Astrocyte (in vitro differentiated cells and primary cell): Measurements from ENCODE around the gene CFAP99. TPM values are rescaled to one million over a fixed set of nuclear protein-coding genes. Genes with fewer than 3 reads are reported as not detected.

Experiments
- DNase-seq: peaks from one replicate; pipeline ENCODE4 v3.0.0-alpha.2; 2010; ENCODE audit warnings: low read depth
- FAIRE-seq: peaks from 2 replicates; lab custom pipeline; 2011; peaks lifted over from hg19 to GRCh38; lab: Jason Lieb, UNC
- H2AFZ ChIP-seq: 2 replicates; pipeline ENCODE4 v1.6.0; 2012; ENCODE audit warnings: low read depth, low read length, inconsistent platforms
- H3K27ac ChIP-seq: 2 replicates; pipeline ENCODE4 v1.5.1; 2011; ENCODE audit warnings: low read depth, low read length, inconsistent platforms
- H3K27me3 ChIP-seq: 2 replicates; pipeline ENCODE4 v1.6.0; 2011; ENCODE audit warnings: low read length, inconsistent platforms; ENCODE audit not compliant: insufficient read depth
- H3K36me3 ChIP-seq: 2 replicates; pipeline ENCODE4 v1.5.1; 2011; ENCODE audit warnings: low read length, inconsistent platforms; ENCODE audit not compliant: insufficient read depth
- H3K4me1 ChIP-seq: 2 replicates; pipeline ENCODE4 v1.5.1; 2011; ENCODE audit warnings: low read length, inconsistent platforms; ENCODE audit not compliant: insufficient read depth
- H3K4me2 ChIP-seq: 2 replicates; pipeline ENCODE4 v1.6.0; 2012; ENCODE audit warnings: low read length, inconsistent platforms
- H3K4me3 ChIP-seq: 2 replicates; pipeline ENCODE4 v1.5.1; 2011; ENCODE audit warnings: low read depth, mild to moderate bottlenecking, low read length, inconsistent platforms; ENCODE audit not compliant: insufficient read depth
- H3K79me2 ChIP-seq: 2 replicates; pipeline ENCODE4 v1.6.0; 2012; ENCODE audit warnings: mild to moderate bottlenecking, low read length, inconsistent platforms; ENCODE audit not compliant: insufficient read depth
- H3K9ac ChIP-seq: 2 replicates; pipeline ENCODE4 v1.6.0; 2012; ENCODE audit warnings: mild to moderate bottlenecking, low read length, inconsistent platforms
- H3K9me3 ChIP-seq: 2 replicates; pipeline ENCODE4 v1.5.1; 2012; ENCODE audit warnings: low read depth, mild to moderate bottlenecking, low read length, inconsistent platforms; ENCODE audit not compliant: insufficient read depth
- H4K20me1 ChIP-seq: 2 replicates; pipeline ENCODE4 v1.6.0; 2012; ENCODE audit warnings: low read length, inconsistent platforms; ENCODE audit not compliant: insufficient read depth
- H3K27ac Mint-ChIP-seq: one replicate; pipeline ENCODE4 v1.8.0; 2021; ENCODE audit warnings: mild to moderate bottlenecking, mixed read lengths; ENCODE audit not compliant: unreplicated experiment
- H3K27me3 Mint-ChIP-seq: one replicate; pipeline ENCODE4 v1.8.0; 2021; ENCODE audit warnings: low read depth, mixed read lengths; ENCODE audit not compliant: unreplicated experiment
- H3K36me3 Mint-ChIP-seq: one replicate; pipeline ENCODE4 v1.8.0; 2021; ENCODE audit warnings: low read depth, mixed read lengths; ENCODE audit not compliant: unreplicated experiment
- H3K4me1 Mint-ChIP-seq: one replicate; pipeline ENCODE4 v1.8.0; 2021; ENCODE audit warnings: low read depth, mixed read lengths; ENCODE audit not compliant: unreplicated experiment
- H3K4me3 Mint-ChIP-seq: one replicate; pipeline ENCODE4 v1.8.0; 2021; ENCODE audit warnings: mild to moderate bottlenecking, moderate library complexity, mixed read lengths; ENCODE audit not compliant: unreplicated experiment
- H3K9me3 Mint-ChIP-seq: one replicate; pipeline ENCODE4 v1.8.0; 2021; ENCODE audit warnings: mild to moderate bottlenecking, mixed read lengths; ENCODE audit not compliant: unreplicated experiment
- CTCF ChIP-seq: IDR thresholded peaks from 2 replicates; pipeline ENCODE4 v1.5.1; 2011; ENCODE audit warnings: low read depth, mild to moderate bottlenecking, inconsistent platforms, low read length, moderate library complexity; ENCODE audit not compliant: insufficient read depth
- EZH2 ChIP-seq: IDR thresholded peaks from 2 replicates; pipeline ENCODE4 v1.6.1; 2012; ENCODE audit warnings: mild to moderate bottlenecking, low read length, inconsistent platforms; ENCODE audit not compliant: insufficient read depth
- total RNA-seq: library from RNA; stranded (reverse); gene quantifications from 2 replicates; pipeline ENCODE4 v1.2.1, GENCODE V29; 2021

Gene CFAP99
- total RNA-seq, 1 donor from 2014 or later: not detected

GRCh38 chr4:2421928-2422327, 3.2 kb downstream of the CFAP99 start:
- Histone ChIP-seq H2AFZ (no peak overlapping the region), H3K4me2 (no peak overlapping the region), H3K27me3 (peaks cover 39% of the 10 kb centered on the region), H3K36me3 (no peaks in the 10 kb centered on the region), H3K9ac (no peak overlapping the region), H3K4me3 (no peak overlapping the region), H3K4me1 (peaks cover 10% of the 10 kb centered on the region), H3K9me3 (no peaks in the 10 kb centered on the region), H3K79me2 (no peaks in the 10 kb centered on the region), H3K27ac (no peak overlapping the region), H4K20me1 (peaks cover 6% of the 10 kb centered on the region)
- Mint-ChIP-seq H3K4me1 (peaks cover 3% of the 10 kb centered on the region), H3K27me3 (peaks cover 62% of the 10 kb centered on the region), H3K9me3 (peaks cover 10% of the 10 kb centered on the region), H3K27ac (no peak overlapping the region), H3K4me3 (no peak overlapping the region), H3K36me3 (no peaks in the 10 kb centered on the region)
- no peak for TF ChIP-seq CTCF
- no peak for TF ChIP-seq EZH2
- no peak for FAIRE-seq
- no peak for DNase-seq

- peaks cover 10% of the 10 kb centered on the region for H3K9me3 Mint-ChIP-seq
- Histone ChIP-seq H3K36me3 (no peaks in the 10 kb centered on the region), H3K27ac (no peak overlapping the region), H3K4me2 (no peak overlapping the region), H3K79me2 (no peaks in the 10 kb centered on the region), H3K9me3 (no peaks in the 10 kb centered on the region), H4K20me1 (no peaks in the 10 kb centered on the region), H3K4me1 (peaks cover 8% of the 10 kb centered on the region), H2AFZ (no peak overlapping the region), H3K27me3 (peaks cover 31% of the 10 kb centered on the region), H3K9ac (no peak overlapping the region), H3K4me3 (no peak overlapping the region)
- peaks cover 59% of the 10 kb centered on the region for H3K27me3 Mint-ChIP-seq
- H3K4me1 Mint-ChIP-seq: peaks cover 3% of the 10 kb centered on the region
- H3K4me3 Mint-ChIP-seq: no peak overlapping the region
- no peaks in the 10 kb centered on the region for H3K36me3 Mint-ChIP-seq
- no peak for TF ChIP-seq EZH2
- TF ChIP-seq CTCF: no peak
- FAIRE-seq (no peak), DNase-seq (no peak)
- no peak overlapping the region for H3K27ac Mint-ChIP-seq
Measured at GRCh38 chr4:2423066-2423465, 4.3 kb downstream of the CFAP99 start.

- Histone ChIP-seq H3K9ac (no peak overlapping the region), H3K27ac (no peak overlapping the region), H3K4me2 (no peak overlapping the region), H3K79me2 (no peaks in the 10 kb centered on the region), H3K27me3 (peaks cover 30% of the 10 kb centered on the region), H2AFZ (no peak overlapping the region), H3K4me3 (no peak overlapping the region), H3K36me3 (no peaks in the 10 kb centered on the region), H3K9me3 (no peaks in the 10 kb centered on the region), H4K20me1 (no peaks in the 10 kb centered on the region), H3K4me1 (peaks cover 8% of the 10 kb centered on the region)
- Mint-ChIP-seq H3K27me3 (peaks cover 63% of the 10 kb centered on the region), H3K4me3 (no peak overlapping the region), H3K4me1 (peaks cover 3% of the 10 kb centered on the region), H3K36me3 (no peaks in the 10 kb centered on the region), H3K27ac (no peak overlapping the region), H3K9me3 (peaks cover 10% of the 10 kb centered on the region)
- no peak for FAIRE-seq
- DNase-seq: no peak
- no peak for TF ChIP-seq CTCF
- no peak for TF ChIP-seq EZH2
Measured at GRCh38 chr4:2423695-2424094, 4.9 kb downstream of the CFAP99 start.
